ENCODE data around the gene CCL27. TPM values are rescaled to one million over a fixed set of nuclear protein-coding genes. Genes with fewer than 3 reads are reported as not detected.

Gene CCL27
- total and polyA plus RNA-seq, 10 of the 15 experiments (the other 5 are each of a cell fraction or from before 2014, with no cell fraction given): 0.45 TPM; not detected in 9

- TF ChIP-seq IRF3 (IDR thresholded peaks at IDR 0.05): no peak
- TF ChIP-seq SKIL (IDR thresholded peaks at IDR 0.05; ENCODE audit: low read depth, poor library complexity, severe bottlenecking): no peak
- 0 out of 2 replicates have a peak, but pooled peaks have one; percentile 40 for TF ChIP-seq EED (IDR thresholded peaks at IDR 0.05; ENCODE audit: low read depth)
- no peak for TF ChIP-seq MXI1 (IDR thresholded peaks at IDR 0.05; ENCODE audit: low read depth, low read length)
- TF ChIP-seq ZNF24 (IDR thresholded peaks at IDR 0.05): no peak
- TF ChIP-seq TARDBP (IDR thresholded peaks at IDR 0.05; ENCODE audit: borderline replicate concordance): no peak
- TF ChIP-seq PKNOX1 (IDR thresholded peaks at IDR 0.05): no peak
- TF ChIP-seq YBX1 (IDR thresholded peaks at IDR 0.05): no peak
- no peak for TF ChIP-seq NR2F1 (conservative IDR thresholded peaks at IDR 0.05)
- TF ChIP-seq SRF (IDR thresholded peaks at IDR 0.05; ENCODE audit: low read depth in 2 of 2, low read length in 2 of 2): peak; percentile 83 to 88
- TF ChIP-seq ATF7 (IDR thresholded peaks at IDR 0.05; ENCODE audit: low read depth): no peak
- peak; percentile 94 to 98 (median 98) for TF ChIP-seq CTCF (IDR thresholded peaks at IDR 0.05 in 2 of 3, conservative IDR thresholded peaks at IDR 0.05 in 1 of 3; ENCODE audit: control insufficient read depth in 2 of 3, extremely low read depth in 1 of 3, insufficient read depth in 1 of 3, low read depth in 3 of 3, low read length in 3 of 3)
- TF ChIP-seq IKZF2 (IDR thresholded peaks at IDR 0.05): peak; percentile 34 to 46; a peak in 3 of 4 replicates
- no peak for TF ChIP-seq KAT2A (conservative IDR thresholded peaks at IDR 0.05; ENCODE audit: control insufficient read depth, low read depth, low read length)
- TF ChIP-seq MTA3 (IDR thresholded peaks at IDR 0.05; ENCODE audit: borderline replicate concordance, low read length): no peak
- TF ChIP-seq ELK1 (IDR thresholded peaks at IDR 0.05; ENCODE audit: low read depth, low read length): peak; percentile 17; the same call in 1 of the 2 replicates
- TF ChIP-seq KDM1A (IDR thresholded peaks at IDR 0.05; ENCODE audit: borderline replicate concordance): no peak
- no peak for TF ChIP-seq STAT3 (IDR thresholded peaks at IDR 0.05; ENCODE audit: low read depth, low read length)
- TF ChIP-seq GABPA (IDR thresholded peaks at IDR 0.05; ENCODE audit: low read depth): no peak
- no peak for TF ChIP-seq TCF3 (IDR thresholded peaks at IDR 0.05; ENCODE audit: borderline replicate concordance, insufficient read depth, low read depth, low read length)
- TF ChIP-seq SP1 (IDR thresholded peaks at IDR 0.05; ENCODE audit: low read depth, low read length): no peak
- peak; percentile 87 for TF ChIP-seq RAD21 (IDR thresholded peaks at IDR 0.05; ENCODE audit: insufficient read depth, low read depth, low read length)
- no peak for TF ChIP-seq NR2C2 (IDR thresholded peaks at IDR 0.05; ENCODE audit: borderline replicate concordance, control insufficient read depth, insufficient read length, low read depth)
Measured at GRCh38 chr9:34701769-34702736, 39.6 kb upstream of the CCL27 start (continued).
